Calu3 (cell line): Measurements from ENCODE around the gene HBP1. TPM values are rescaled to one million over a fixed set of nuclear protein-coding genes. Genes with fewer than 3 reads are reported as not detected.

Experiments used
- BruUV-seq: library from RNA; stranded (reverse); fragments of 400-500 nt; replicated peaks from 2 replicates; lab custom pipeline; 2021; lab: Mats Ljungman, UMichigan
- CTCF ChIA-PET: fragments of 300-600 bp; sonication (Branson Sonifier 250); formaldehyde crosslinking; loops from one replicate; lab custom pipeline; 2022; ENCODE audit warnings: antibody characterized with exemption; lab: Charles Lee
- DNase-seq: peaks from one replicate; pipeline ENCODE4 v3.0.0; 2022
- H3K27ac Mint-ChIP-seq: one replicate; pipeline ENCODE4 v1.8.0; 2022; ENCODE audit warnings: mixed read lengths; ENCODE audit not compliant: unreplicated experiment
- H3K27me3 Mint-ChIP-seq: one replicate; pipeline ENCODE4 v1.8.0; 2022; ENCODE audit warnings: mixed read lengths; ENCODE audit not compliant: unreplicated experiment
- H3K36me3 Mint-ChIP-seq: one replicate; pipeline ENCODE4 v1.8.0; 2022; ENCODE audit warnings: mild to moderate bottlenecking, moderate library complexity, mixed read lengths; ENCODE audit not compliant: insufficient read depth, unreplicated experiment
- H3K4me1 Mint-ChIP-seq: one replicate; pipeline ENCODE4 v1.8.0; 2022; ENCODE audit warnings: mild to moderate bottlenecking, low read depth, mixed read lengths; ENCODE audit not compliant: unreplicated experiment
- H3K4me3 Mint-ChIP-seq: one replicate; pipeline ENCODE4 v1.8.0; 2022; ENCODE audit warnings: mild to moderate bottlenecking, low read depth, moderate library complexity, mixed read lengths; ENCODE audit not compliant: unreplicated experiment
- H3K9me3 Mint-ChIP-seq: one replicate; pipeline ENCODE4 v1.8.0; 2022; ENCODE audit warnings: low read depth, mixed read lengths; ENCODE audit not compliant: unreplicated experiment
- intact Hi-C: fragments of 100-400 bp; cut with micrococcal nuclease; formaldehyde crosslinking; loops from one replicate; pipeline ENCODE4 v1.10.0; 2022; ENCODE audit not compliant: unreplicated experiment
- total RNA-seq: library from RNA; stranded (reverse); gene quantifications from 2 replicates; pipeline ENCODE4 v1.2.3, GENCODE V29; 2022
- TF ChIP-seq, protein P1 (sequence below): fragments of 200-600 bp; IDR thresholded peaks from one replicate; pipeline ENCODE4 v1.8.0; 2022; ENCODE audit warnings: antibody characterized with exemption; ENCODE audit not compliant: unreplicated experiment

The HBP1 gene
- total RNA-seq, 1 experiment from 2014 or later: 32.0 TPM

DNA sequence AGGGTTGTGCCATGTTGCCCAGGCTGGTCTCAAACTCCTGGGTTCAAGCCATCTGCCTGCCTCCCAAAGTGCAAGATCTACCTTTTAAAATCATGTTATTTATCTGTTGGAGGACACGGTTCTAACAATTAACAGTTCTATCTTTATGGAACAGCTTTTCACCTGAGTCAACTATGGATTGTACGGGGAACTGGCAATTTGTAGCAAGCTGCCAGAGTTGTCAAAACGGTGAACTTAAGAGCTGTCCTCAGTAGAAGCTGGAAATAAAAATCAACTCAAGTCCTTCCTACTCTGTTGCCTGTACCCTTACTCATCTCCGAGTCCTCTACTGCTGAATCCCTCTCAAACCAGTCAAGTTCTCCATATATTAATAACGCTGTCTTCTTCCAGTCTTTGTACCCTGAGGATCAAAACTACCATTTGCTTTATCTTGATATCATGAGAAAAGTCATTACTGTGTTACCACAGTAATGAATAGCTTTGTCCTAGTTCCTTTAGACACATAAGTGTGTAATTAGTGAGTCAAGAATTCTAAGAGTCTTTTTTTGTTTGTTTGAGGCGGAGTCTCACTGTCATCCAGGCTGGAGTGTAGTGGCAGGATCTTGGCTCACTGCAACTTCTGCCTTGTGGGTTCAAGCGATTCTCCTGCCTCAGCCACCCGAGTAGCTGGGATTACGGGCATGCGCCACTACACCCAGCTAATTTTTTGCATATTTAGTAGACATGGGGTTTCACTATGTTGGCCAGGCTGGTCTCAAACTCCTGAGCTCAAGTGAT lies 28.2 kb downstream of the HBP1 start:
- CTCF ChIA-PET: no interaction called here
- H3K27ac Mint-ChIP-seq: no peak overlapping the region
- no peak overlapping the region for H3K4me3 Mint-ChIP-seq
- intact Hi-C loops: no loop called here
- H3K9me3 Mint-ChIP-seq: no peaks in the 10 kb centered on the region
- DNase-seq: no peak
- H3K36me3 Mint-ChIP-seq: peaks cover 16% of the 10 kb centered on the region
- no peaks in the 10 kb centered on the region for H3K27me3 Mint-ChIP-seq
- BruUV-seq: no TSS peak
- TF ChIP-seq, protein P1, sequence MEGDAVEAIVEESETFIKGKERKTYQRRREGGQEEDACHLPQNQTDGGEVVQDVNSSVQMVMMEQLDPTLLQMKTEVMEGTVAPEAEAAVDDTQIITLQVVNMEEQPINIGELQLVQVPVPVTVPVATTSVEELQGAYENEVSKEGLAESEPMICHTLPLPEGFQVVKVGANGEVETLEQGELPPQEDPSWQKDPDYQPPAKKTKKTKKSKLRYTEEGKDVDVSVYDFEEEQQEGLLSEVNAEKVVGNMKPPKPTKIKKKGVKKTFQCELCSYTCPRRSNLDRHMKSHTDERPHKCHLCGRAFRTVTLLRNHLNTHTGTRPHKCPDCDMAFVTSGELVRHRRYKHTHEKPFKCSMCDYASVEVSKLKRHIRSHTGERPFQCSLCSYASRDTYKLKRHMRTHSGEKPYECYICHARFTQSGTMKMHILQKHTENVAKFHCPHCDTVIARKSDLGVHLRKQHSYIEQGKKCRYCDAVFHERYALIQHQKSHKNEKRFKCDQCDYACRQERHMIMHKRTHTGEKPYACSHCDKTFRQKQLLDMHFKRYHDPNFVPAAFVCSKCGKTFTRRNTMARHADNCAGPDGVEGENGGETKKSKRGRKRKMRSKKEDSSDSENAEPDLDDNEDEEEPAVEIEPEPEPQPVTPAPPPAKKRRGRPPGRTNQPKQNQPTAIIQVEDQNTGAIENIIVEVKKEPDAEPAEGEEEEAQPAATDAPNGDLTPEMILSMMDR: no peak
- H3K4me1 Mint-ChIP-seq: no peaks in the 10 kb centered on the region

DNA sequence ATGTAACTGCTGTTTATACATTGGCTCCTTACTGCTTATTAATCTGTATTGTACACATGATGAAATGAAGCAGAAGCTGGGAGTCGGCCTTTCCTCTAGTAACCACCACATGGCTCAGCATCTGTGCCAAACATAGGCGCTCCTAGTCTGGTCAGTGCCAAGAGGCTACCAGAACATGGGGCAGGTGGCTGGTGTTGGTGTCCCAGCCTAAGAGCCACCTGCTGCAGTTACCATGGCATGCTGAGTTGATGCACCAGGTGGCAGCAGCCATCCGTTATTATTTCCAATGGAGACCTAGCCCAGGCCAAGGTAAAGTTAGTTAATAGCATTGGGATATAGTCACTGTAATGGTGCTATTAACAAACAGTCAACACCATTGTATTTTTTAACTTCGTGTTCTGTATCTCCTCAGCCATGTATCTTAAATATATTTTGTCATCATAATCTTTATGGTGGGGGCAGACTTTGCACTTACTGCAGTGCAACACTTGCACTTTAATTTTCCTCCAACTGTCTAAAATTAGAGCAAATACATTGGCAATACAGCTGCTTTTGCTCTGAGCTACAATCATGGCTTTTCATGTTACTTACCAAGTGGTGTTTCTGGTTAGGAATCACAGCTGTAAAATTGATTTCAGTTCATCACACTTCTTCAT lies 33.1 kb downstream of the HBP1 start:
- DNase-seq: peak; percentile 41
- Mint-ChIP-seq H3K27me3 (no peaks in the 10 kb centered on the region), H3K36me3 (peaks cover 21% of the 10 kb centered on the region), H3K27ac (no peak overlapping the region), H3K4me1 (no peaks in the 10 kb centered on the region), H3K4me3 (no peak overlapping the region), H3K9me3 (no peaks in the 10 kb centered on the region)
- TF ChIP-seq, protein P1: no peak
- CTCF ChIA-PET: no interaction called here
- no TSS peak for BruUV-seq
- intact Hi-C loops: loop anchor here (2.0 to 10.0 kb wide), 2 partner anchors 523 to 673 kb away; no protein-coding TSS in a partner anchor

DNA sequence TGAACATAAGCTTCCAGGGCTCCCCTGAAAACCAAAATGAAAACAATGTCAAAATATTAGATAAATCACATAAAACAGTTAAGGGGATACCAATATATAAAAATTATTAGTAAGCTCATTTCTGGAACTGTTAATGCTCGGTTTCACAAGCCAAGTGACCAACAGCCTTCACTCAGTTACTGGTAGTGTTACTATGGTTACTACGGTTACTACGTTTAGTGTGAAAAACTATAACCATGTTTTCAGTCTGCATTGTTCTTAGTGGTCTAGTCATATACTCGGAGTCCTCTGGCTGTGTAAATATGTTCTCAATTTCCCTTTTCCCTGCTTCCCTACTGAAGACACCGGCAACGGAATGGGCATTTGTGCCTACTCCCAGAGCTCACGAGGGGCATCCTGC lies 34.8 kb downstream of the HBP1 start:
- CTCF ChIA-PET: no interaction called here
- no peaks in the 10 kb centered on the region for H3K4me1 Mint-ChIP-seq
- no peaks in the 10 kb centered on the region for H3K27me3 Mint-ChIP-seq
- no peaks in the 10 kb centered on the region for H3K9me3 Mint-ChIP-seq
- BruUV-seq: no TSS peak
- TF ChIP-seq, protein P1: no peak
- no peak for DNase-seq
- no peak overlapping the region for H3K4me3 Mint-ChIP-seq
- no peak overlapping the region for H3K27ac Mint-ChIP-seq
- peaks cover 18% of the 10 kb centered on the region for H3K36me3 Mint-ChIP-seq
- intact Hi-C loops: loop anchor here (2.0 to 10.0 kb wide), 2 partner anchors 521 to 671 kb away; no protein-coding TSS in a partner anchor

DNA sequence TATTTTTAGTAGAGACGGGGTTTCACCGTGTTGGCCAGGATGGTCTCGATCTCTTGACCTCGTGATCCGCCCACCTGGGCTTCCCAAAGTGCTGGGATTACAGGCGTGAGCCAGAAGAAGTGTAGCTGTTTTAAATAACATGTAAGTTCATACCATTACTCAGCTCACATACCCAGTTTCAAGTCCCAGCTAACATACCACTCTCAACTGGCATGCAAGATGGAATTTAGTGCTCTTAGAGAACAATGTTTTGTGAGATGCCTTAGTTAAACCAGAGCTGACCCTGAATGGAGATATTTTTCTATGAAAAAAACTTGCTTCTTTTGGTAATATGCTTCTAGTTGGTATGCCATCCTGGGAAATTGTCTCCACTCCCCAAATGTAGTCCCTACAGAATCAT lies 37.3 kb downstream of the HBP1 start:
- CTCF ChIA-PET: no interaction called here
- Mint-ChIP-seq H3K27me3 (no peaks in the 10 kb centered on the region), H3K4me1 (no peaks in the 10 kb centered on the region), H3K4me3 (no peak overlapping the region), H3K36me3 (peaks cover 7% of the 10 kb centered on the region), H3K27ac (no peak overlapping the region), H3K9me3 (no peaks in the 10 kb centered on the region)
- DNase-seq: no peak
- no TSS peak for BruUV-seq
- intact Hi-C loops: loop anchor here (10.0 kb wide), 1 partner anchor 669 kb away; no protein-coding TSS in a partner anchor
- TF ChIP-seq, protein P1: no peak
